LNCaP clone FGC (cell line): ENCODE measurements around the gene SLC8B1.

ENCODE experiments used
- DNase-seq: peaks from one replicate; pipeline ENCODE4 v3.0.0-alpha.2; 2011; ENCODE audit warnings: low read depth
- H3K4me3 ChIP-seq: 2 replicates; pipeline ENCODE4 v1.5.1; 2011; ENCODE audit warnings: mild to moderate bottlenecking, low read depth, low read length, control low read depth
- CTCF ChIP-seq: IDR thresholded peaks from 2 replicates; pipeline ENCODE4 v1.5.1; 2012; ENCODE audit warnings: mild to moderate bottlenecking; ENCODE audit not compliant: control insufficient read depth, insufficient read depth; ENCODE audit errors: extremely low read depth

Gene SLC8B1

GRCh38 chr12:113373440-113373839, 38.5 kb upstream of the SLC8B1 start:
- TF ChIP-seq CTCF: no peak
- no peak overlapping the region for H3K4me3 ChIP-seq
- no peak for DNase-seq

GRCh38 chr12:113372371-113372770, 37.5 kb upstream of the SLC8B1 start:
- H3K4me3 ChIP-seq: no peak overlapping the region
- TF ChIP-seq CTCF: no peak
- no peak for DNase-seq

GRCh38 chr12:113371808-113372207, 36.9 kb upstream of the SLC8B1 start:
- no peak overlapping the region for H3K4me3 ChIP-seq
- no peak for DNase-seq
- TF ChIP-seq CTCF: no peak

GRCh38 chr12:113370923-113371682, 36.2 kb upstream of the SLC8B1 start:
- H3K4me3 ChIP-seq: no peak overlapping the region
- no peak for DNase-seq
- no peak for TF ChIP-seq CTCF

- no peak for DNase-seq
- H3K4me3 ChIP-seq: no peak overlapping the region
- no peak for TF ChIP-seq CTCF
Observed at GRCh38 chr12:113369391-113369985, 34.6 kb upstream of the SLC8B1 start.

GRCh38 chr12:113368331-113368730, 33.4 kb upstream of the SLC8B1 start:
- no peak overlapping the region for H3K4me3 ChIP-seq
- no peak for DNase-seq
- TF ChIP-seq CTCF: no peak

GRCh38 chr12:113366827-113367226, 31.9 kb upstream of the SLC8B1 start:
- no peak for TF ChIP-seq CTCF
- no peak for DNase-seq
- no peak overlapping the region for H3K4me3 ChIP-seq
